Prostate gland (tissue), 2 donors: ENCODE results near the gene NR2C1.

ENCODE experiments used
- POLR2A ChIP-seq: fragments of 450-650 bp; IDR thresholded peaks from one replicate; pipeline ENCODE4 v1.6.1; 2016; ENCODE audit warnings: antibody characterized with exemption, mild to moderate bottlenecking
- POLR2AphosphoS5 ChIP-seq: sonication (generic); formaldehyde crosslinking; IDR thresholded peaks from one replicate; pipeline ENCODE4 v1.6.1; 2017; ENCODE audit warnings: antibody characterized with exemption
- TF ChIP-seq, protein P1 (sequence below), 4 experiments: fragments of 200-600 bp in 2 of 4; fragments of 450-650 bp in 2 of 4; sonication (generic) in 2 of 4; IDR thresholded peaks; 1 replicate in 3 of 4; 2 replicates in 1 of 4; pipeline ENCODE4 v1.5.1; 2016 to 2019; ENCODE audit warnings: antibody characterized with exemption in 4 of 4, mild to moderate bottlenecking in 2 of 4, moderate library complexity in 2 of 4

DNA sequence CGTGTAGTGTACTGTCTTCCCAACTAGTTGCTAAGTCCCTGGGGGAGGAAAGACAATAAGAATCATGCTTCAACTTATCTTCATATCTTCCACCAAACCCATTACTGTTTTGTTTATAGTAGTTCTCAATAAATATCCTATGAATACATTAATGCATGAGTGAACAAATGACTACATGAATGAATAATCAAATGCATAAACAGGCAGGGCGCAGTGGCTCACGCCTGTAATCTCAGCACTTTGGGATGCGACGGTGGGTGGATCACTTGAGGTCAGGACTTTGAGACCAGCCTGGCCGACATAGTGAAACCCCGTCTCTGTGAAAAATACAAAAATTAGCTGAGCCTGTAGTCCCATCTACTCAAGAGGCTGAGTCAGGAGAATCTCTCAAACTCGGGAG is 32.1 kb upstream of the NR2C1 start:
- TF ChIP-seq POLR2A: no peak
- TF ChIP-seq, protein P1, sequence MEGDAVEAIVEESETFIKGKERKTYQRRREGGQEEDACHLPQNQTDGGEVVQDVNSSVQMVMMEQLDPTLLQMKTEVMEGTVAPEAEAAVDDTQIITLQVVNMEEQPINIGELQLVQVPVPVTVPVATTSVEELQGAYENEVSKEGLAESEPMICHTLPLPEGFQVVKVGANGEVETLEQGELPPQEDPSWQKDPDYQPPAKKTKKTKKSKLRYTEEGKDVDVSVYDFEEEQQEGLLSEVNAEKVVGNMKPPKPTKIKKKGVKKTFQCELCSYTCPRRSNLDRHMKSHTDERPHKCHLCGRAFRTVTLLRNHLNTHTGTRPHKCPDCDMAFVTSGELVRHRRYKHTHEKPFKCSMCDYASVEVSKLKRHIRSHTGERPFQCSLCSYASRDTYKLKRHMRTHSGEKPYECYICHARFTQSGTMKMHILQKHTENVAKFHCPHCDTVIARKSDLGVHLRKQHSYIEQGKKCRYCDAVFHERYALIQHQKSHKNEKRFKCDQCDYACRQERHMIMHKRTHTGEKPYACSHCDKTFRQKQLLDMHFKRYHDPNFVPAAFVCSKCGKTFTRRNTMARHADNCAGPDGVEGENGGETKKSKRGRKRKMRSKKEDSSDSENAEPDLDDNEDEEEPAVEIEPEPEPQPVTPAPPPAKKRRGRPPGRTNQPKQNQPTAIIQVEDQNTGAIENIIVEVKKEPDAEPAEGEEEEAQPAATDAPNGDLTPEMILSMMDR (IDR thresholded peaks at IDR 0.05): no peak
- TF ChIP-seq POLR2AphosphoS5: no peak
